Measurements from ENCODE around the gene ADGRG3.

DNA sequence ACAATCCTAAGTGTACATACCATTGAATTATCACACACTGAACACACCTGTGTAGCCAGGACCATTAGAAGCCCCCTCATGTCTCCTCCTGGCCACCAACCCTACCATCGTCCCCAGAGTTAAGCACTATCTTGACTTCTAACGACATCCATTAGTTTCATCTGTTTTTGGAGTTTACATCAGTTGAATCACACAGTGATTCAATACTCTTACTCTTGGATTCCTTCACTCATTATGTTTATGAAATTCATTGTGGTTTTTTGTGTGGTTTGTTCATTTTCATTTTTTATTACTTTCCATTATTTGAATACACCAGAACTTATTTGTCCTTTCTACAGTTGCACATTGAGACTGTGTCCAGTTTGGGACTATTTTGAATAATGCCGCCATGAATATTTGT is 40.1 kb downstream of the ADGRG3 start:
- TF ChIP-seq, protein P1, sequence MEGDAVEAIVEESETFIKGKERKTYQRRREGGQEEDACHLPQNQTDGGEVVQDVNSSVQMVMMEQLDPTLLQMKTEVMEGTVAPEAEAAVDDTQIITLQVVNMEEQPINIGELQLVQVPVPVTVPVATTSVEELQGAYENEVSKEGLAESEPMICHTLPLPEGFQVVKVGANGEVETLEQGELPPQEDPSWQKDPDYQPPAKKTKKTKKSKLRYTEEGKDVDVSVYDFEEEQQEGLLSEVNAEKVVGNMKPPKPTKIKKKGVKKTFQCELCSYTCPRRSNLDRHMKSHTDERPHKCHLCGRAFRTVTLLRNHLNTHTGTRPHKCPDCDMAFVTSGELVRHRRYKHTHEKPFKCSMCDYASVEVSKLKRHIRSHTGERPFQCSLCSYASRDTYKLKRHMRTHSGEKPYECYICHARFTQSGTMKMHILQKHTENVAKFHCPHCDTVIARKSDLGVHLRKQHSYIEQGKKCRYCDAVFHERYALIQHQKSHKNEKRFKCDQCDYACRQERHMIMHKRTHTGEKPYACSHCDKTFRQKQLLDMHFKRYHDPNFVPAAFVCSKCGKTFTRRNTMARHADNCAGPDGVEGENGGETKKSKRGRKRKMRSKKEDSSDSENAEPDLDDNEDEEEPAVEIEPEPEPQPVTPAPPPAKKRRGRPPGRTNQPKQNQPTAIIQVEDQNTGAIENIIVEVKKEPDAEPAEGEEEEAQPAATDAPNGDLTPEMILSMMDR (IDR thresholded peaks at IDR 0.05): no peak
- no peak for TF ChIP-seq EZH2phosphoT487 (IDR thresholded peaks at IDR 0.05)
